Measurements from ENCODE around the gene CERS5. TPM values are rescaled to one million over a fixed set of nuclear protein-coding genes. Genes with fewer than 3 reads are reported as not detected.

The CERS5 gene
- polyA plus RNA-seq, 3 donors: 30.6 to 44.4 (median 38.7) TPM

- Histone ChIP-seq H3K4me2 (replicated peaks; ENCODE audit: extremely low read depth, low read length, poor library complexity, severe bottlenecking) (no peak overlapping the region), H4K20me1 (ENCODE audit: insufficient read depth, low read length) (no peaks in the 10 kb centered on the region), H3K27ac (ENCODE audit: low read depth in 1 of 2, low read length in 2 of 2) (no peak overlapping the region), H3K4me3 (replicated peaks in 1 of 3; ENCODE audit: low read depth in 2 of 3, low read length in 3 of 3) (no peak overlapping the region), H3K9ac (ENCODE audit: insufficient read depth, low read length, poor library complexity, severe bottlenecking) (no peak overlapping the region), H3K27me3 (ENCODE audit: control insufficient read depth in 2 of 2, insufficient read depth in 2 of 2, low read length in 2 of 2) (no peaks in the 10 kb centered on the region), H3K4me1 (ENCODE audit: control insufficient read depth in 1 of 2, insufficient read depth in 2 of 2, low read length in 2 of 2) (no peaks in the 10 kb centered on the region), H2AFZ (ENCODE audit: insufficient read depth, low read depth, low read length, poor library complexity, severe bottlenecking) (no peak overlapping the region), H3K9me3 (replicated peaks in 1 of 2; ENCODE audit: control insufficient read depth in 1 of 2, insufficient read depth in 1 of 2, low read length in 2 of 2) (no peaks in the 10 kb centered on the region), H3K36me3 (replicated peaks in 1 of 2; ENCODE audit: control insufficient read depth in 1 of 2, insufficient read depth in 2 of 2, low read length in 2 of 2) (peaks cover 67 to 87% of the 10 kb centered on the region in 2 donors), H3K79me2 (ENCODE audit: insufficient read depth, low read length) (no peaks in the 10 kb centered on the region)
- no peak for TF ChIP-seq CTCF (IDR thresholded peaks at IDR 0.05)
- H3K9me3 Mint-ChIP-seq: no peaks in the 10 kb centered on the region
- H3K27me3 Mint-ChIP-seq (ENCODE audit: low read depth in 3 of 3): no peaks in the 10 kb centered on the region
- no peak overlapping the region for H3K27ac Mint-ChIP-seq
- 100% methylated on average over 4 of the region's 6 CpGs for WGBS (ENCODE audit: insufficient coverage)
- no peak overlapping the region for H3K4me3 Mint-ChIP-seq
- H3K36me3 Mint-ChIP-seq: peaks cover 77 to 88% of the 10 kb centered on the region in 2 donors
- intact Hi-C loops (cut with micrococcal nuclease): no loop called here
- no peak for DNase-seq
- H3K4me1 Mint-ChIP-seq: no peaks in the 10 kb centered on the region
Measured at GRCh38 chr12:50097952-50098351, 69.2 kb downstream of the CERS5 start.

- intact Hi-C loops (cut with micrococcal nuclease): no loop called here
- peaks cover 19% of the 10 kb centered on the region for H3K4me1 Mint-ChIP-seq
- WGBS (ENCODE audit: insufficient coverage): 100% methylated on average over 1 of the region's 5 CpGs
Measured at GRCh38 chr12:50090391-50090790, 76.8 kb downstream of the CERS5 start.

More at GRCh38 chr12:50090391-50090790, 76.8 kb downstream of the CERS5 start:
- Histone ChIP-seq H3K36me3 (replicated peaks in 1 of 2; ENCODE audit: control insufficient read depth in 1 of 2, insufficient read depth in 2 of 2, low read length in 2 of 2) (peaks cover 62 to 84% of the 10 kb centered on the region in 2 donors), H3K4me1 (ENCODE audit: control insufficient read depth in 1 of 2, insufficient read depth in 2 of 2, low read length in 2 of 2) (peaks cover 6 to 8% of the 10 kb centered on the region in 2 donors), H3K4me2 (replicated peaks; ENCODE audit: extremely low read depth, low read length, poor library complexity, severe bottlenecking) (no peak overlapping the region), H3K27ac (ENCODE audit: low read depth in 1 of 2, low read length in 2 of 2) (no peak overlapping the region), H3K9ac (ENCODE audit: insufficient read depth, low read length, poor library complexity, severe bottlenecking) (no peak overlapping the region), H3K4me3 (replicated peaks in 1 of 3; ENCODE audit: low read depth in 2 of 3, low read length in 3 of 3) (no peak overlapping the region), H3K9me3 (replicated peaks in 1 of 2; ENCODE audit: control insufficient read depth in 1 of 2, insufficient read depth in 1 of 2, low read length in 2 of 2) (no peaks in the 10 kb centered on the region), H2AFZ (ENCODE audit: insufficient read depth, low read depth, low read length, poor library complexity, severe bottlenecking) (no peak overlapping the region), H4K20me1 (ENCODE audit: insufficient read depth, low read length) (no peaks in the 10 kb centered on the region), H3K79me2 (ENCODE audit: insufficient read depth, low read length) (peaks cover 8% of the 10 kb centered on the region), H3K27me3 (ENCODE audit: control insufficient read depth in 2 of 2, insufficient read depth in 2 of 2, low read length in 2 of 2) (no peaks in the 10 kb centered on the region)
- Mint-ChIP-seq H3K27ac (peak overlapping the region in 1 of 7 donors; percentile 26), H3K27me3 (ENCODE audit: low read depth in 3 of 3) (peaks cover 0 to 2% (median 1%) of the 10 kb centered on the region in 3 donors), H3K4me3 (no peak overlapping the region), H3K9me3 (no peaks in the 10 kb centered on the region), H3K36me3 (peaks cover 73 to 81% of the 10 kb centered on the region in 2 donors)
- TF ChIP-seq CTCF (IDR thresholded peaks at IDR 0.05): no peak
- no peak for DNase-seq
